HEK293T (cell line): ENCODE results near the gene AMOTL2.

ENCODE experiments used
- BHLHE40 ChIP-seq: fragments of 450-650 bp; IDR thresholded peaks from 2 replicates; pipeline ENCODE4 v1.6.1; 2016; ENCODE audit warnings: mild to moderate bottlenecking, moderate library complexity, borderline replicate concordance
- CTBP1 ChIP-seq: fragments of 450-650 bp; IDR thresholded peaks from 2 replicates; pipeline ENCODE4 v1.6.1; 2016; ENCODE audit warnings: borderline replicate concordance
- FOXA1 ChIP-seq: fragments of 450-650 bp; IDR thresholded peaks from 2 replicates; pipeline ENCODE4 v1.6.1; 2016; ENCODE audit warnings: mild to moderate bottlenecking
- FOXM1 ChIP-seq: fragments of 450-650 bp; IDR thresholded peaks from 2 replicates; pipeline ENCODE4 v1.6.1; 2017; ENCODE audit warnings: mild to moderate bottlenecking, borderline replicate concordance
- NFRKB ChIP-seq: fragments of 450-650 bp; IDR thresholded peaks from 2 replicates; pipeline ENCODE4 v1.6.1; 2016; ENCODE audit warnings: mild to moderate bottlenecking, moderate library complexity
- SUZ12 ChIP-seq: fragments of 450-650 bp; IDR thresholded peaks from 2 replicates; pipeline ENCODE4 v1.6.1; 2016; ENCODE audit warnings: mild to moderate bottlenecking

DNA sequence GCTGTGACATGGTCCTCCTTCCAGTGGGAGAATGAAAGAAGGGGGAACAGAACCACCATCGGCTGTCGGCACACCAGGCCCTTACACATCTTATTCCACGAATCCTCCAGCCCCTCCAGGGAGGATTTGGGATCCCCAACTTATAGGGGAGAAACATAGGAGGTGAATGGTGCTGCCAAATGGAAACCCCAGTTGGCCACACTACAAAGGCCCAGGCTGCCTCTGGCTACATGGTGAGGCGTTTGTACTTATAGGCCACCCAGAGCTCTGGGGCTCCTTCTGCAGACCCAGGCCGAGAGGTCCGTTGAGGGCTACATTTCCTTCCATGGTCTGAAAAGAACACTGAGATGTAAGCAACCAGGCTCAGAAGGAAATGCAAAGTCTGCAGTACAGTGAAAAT is 12.0 kb downstream of the AMOTL2 start:
- TF ChIP-seq FOXM1 = no peak
- no peak for TF ChIP-seq SUZ12
- TF ChIP-seq NFRKB = no peak
- TF ChIP-seq FOXA1 = no peak
- no peak for TF ChIP-seq BHLHE40
- no peak for TF ChIP-seq CTBP1
